NCI-H1436 (cell line): ENCODE data around the gene CETN2.
"Not testable (repeated sequence)": the region's sequence is repeated elsewhere in the genome, so short reads cannot be mapped to it uniquely, and the experiment has no call there.

ENCODE experiments used
- DNase-seq: peaks from one replicate; lab custom pipeline; 2025; lab: John Stamatoyannopoulos, UW

CETN2 gene

DNA sequence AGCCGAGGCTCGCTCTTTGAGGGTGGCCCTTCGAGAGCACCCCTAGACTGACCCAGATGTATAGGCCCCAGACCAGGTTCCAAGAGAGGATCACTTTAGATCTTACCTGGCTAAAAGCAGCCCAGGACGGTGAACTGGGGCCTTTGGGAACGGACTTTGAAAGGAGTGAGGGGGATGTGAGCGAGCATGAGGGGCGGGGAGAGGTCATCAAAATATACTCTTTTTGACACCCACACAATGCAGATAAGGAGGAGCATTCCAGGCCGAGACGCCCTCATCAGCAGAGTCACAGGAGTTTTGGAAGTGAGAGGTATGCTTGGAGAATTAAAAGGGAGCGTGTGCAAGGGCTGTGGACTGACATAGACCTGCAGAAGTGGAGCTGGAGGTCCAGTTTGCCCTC, 834 bp upstream of the CETN2 start:
- DNase-seq: no peak

- DNase-seq: no peak
Observed at GRCh38 chrX:152824841-152825374, 5.6 kb downstream of the CETN2 start.

GRCh38 chrX:152823657-152824056, 6.9 kb downstream of the CETN2 start:
- DNase-seq: no peak

- no peak for DNase-seq
Observed at GRCh38 chrX:152822383-152823086, 8.0 kb downstream of the CETN2 start.

DNA sequence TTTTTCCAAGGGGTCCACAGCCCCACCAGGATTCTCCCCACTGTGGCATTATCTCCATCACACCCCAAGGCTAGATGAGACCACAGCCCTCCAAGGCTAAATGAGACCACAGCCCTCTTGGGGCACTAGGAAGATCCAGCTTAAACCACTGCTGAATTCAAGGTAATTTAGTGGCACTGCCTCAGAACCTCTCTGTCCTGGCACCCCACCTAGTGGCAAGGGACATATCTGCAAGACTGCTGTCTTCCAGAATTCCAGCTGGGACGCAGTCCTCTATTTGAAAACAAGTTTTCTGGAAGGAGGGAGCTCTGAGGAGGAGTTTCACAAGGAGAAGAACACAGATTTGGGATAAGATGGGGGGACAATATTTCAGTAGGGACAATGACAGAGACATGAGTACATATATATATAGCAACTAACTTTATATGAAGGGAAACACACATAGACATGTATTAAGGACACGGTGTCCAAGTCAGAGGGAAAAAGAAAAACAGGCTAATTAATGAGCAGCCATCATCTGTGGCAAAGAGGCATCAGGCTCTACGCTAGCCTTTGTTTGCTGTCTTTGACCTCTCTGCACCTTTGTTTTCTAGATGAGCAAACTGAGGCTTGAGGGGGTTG, 9.3 kb downstream of the CETN2 start:
- peak; percentile 27 for DNase-seq

DNA sequence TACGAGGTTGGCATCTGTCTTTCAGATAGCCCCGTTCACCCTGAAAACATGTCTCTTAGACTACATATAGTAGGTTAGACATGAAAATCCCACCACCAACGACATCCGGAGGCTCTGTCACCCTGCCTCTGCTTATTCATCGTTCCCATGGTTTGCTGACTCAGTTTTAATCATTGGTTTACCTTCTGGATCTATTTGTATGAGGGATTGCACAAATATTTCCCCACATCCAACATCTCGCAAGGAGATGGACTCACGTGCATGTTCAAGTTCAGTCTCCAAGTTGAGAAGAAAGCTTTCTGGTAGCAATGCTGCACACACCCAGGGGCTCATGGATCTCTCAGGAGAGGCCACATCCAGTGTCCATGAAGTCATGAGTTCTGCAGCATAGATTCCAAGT, 10.8 kb downstream of the CETN2 start:
- no peak for DNase-seq

DNA sequence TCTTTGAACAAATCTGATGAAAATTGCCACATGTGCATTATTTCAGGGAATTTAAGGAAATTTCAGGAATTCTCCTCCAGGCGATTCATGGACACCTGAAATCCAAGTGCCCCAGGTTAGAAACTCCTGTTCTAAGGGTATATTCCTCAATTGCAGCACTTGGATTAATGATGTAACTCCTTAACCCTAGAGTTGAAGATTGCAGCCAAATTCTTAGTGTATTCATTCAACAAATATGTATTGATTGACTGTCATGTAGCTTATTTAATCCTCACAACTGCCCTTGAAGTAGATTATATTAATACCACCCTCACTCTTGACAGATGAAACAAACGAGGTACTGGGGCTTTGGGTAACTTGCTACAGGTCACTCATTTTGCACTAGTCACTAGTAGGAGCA, 11.3 kb downstream of the CETN2 start:
- DNase-seq: no peak

DNA sequence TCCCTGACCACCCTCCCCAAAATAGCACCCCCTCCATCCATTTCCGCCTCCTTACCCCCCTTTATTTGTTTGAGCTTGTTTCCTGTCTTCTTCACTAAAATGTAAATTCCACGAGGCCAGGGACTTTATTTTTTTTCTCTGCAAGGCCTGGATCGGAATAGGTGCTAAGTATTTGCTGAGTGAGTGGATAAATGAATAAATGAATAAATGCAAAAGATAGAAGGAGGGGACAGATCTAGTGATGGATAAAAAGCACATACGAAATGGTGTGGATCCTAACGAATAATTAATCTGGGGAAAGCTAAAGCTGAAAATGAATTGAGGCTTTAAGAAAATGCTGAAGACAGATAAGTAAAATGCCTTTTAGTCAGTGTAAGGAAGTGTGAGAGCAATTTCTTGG, 12.2 kb downstream of the CETN2 start:
- no peak for DNase-seq

DNA sequence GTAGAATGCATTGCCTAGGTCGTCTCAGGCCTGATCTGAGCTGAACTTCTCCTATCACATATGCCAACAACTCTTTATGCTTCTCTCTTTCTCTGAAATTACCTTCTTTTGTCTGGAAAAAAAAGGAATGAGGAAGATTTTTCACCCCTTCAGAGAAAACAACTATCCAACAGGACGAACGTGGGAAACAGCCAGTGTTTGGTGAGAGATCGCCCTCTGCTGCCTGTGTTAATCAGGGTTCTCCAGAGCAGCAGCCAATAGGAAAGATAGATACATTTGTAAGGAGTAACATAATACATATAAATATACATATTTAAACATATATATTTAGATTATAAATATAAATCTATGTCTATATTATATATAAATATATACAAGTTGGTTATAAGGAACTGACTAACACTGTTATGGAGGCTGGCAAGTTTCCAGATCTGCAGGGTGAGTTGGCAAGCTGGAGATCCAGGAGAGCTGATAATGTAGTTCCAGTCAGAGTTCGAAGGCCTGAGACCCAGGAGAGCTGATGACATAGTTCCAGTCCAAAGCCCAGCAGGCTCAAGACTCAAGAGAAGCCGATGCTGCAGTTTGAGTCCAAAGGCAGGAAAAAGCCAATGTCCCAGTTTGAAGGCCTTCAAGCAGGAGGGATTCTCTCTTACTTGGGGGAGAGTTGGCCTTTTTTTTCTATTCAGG, 13.3 kb downstream of the CETN2 start:
- no peak for DNase-seq

- DNase-seq: no peak
Observed at GRCh38 chrX:152814048-152814447, 16.5 kb downstream of the CETN2 start.

GRCh38 chrX:152813206-152813605, 17.4 kb downstream of the CETN2 start:
- no peak for DNase-seq

- no peak for DNase-seq
Observed at GRCh38 chrX:152810403-152810802, 20.2 kb downstream of the CETN2 start.

- DNase-seq: no peak
Observed at GRCh38 chrX:152806035-152806434, 24.5 kb downstream of the CETN2 start.

- DNase-seq: no peak
Observed at GRCh38 chrX:152798945-152799344, 31.6 kb downstream of the CETN2 start.

DNA sequence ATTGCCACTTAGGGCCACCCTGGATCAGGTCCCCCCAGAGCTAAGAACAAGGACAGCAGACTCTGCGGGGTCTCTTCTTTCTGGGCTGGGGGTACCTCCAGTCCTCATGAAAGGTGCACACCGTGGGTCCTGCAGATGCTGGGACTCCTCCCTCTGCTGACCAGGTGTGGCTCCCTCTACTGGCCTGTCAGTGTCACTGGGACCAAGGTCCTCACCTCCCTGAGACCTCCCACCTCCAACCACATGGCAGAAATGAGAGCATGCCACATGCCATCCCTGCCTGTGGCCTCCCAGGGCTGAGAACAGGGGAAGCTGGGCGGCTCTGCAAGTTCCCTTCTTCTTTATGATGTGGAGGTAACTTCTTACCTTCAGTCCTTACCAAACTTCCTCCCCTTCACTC, 43.5 kb downstream of the CETN2 start:
- not testable (repeated sequence) for DNase-seq
